HG03558 (cell line): ENCODE data around the gene FXYD2.

Experiments used
- ATAC-seq: cut with Tn5 transposase; IDR thresholded peaks from one replicate; pipeline ENCODE4 v1.9.1; 2021; ENCODE audit warnings: moderate number of reproducible peaks; ENCODE audit not compliant: unreplicated experiment; ENCODE audit errors: extremely low read depth

The FXYD2 gene

GRCh38 chr11:117805045-117805444 is 19.5 kb downstream of the FXYD2 start:
- no peak for ATAC-seq

- ATAC-seq, result no peak
Measured at GRCh38 chr11:117803896-117804295, 20.6 kb downstream of the FXYD2 start.

GRCh38 chr11:117799634-117800033 is 24.9 kb downstream of the FXYD2 start:
- no peak for ATAC-seq

GRCh38 chr11:117796872-117797529 is 27.5 kb downstream of the FXYD2 start, which contains the start of gene DSCAML1:
DSCAML1 (minus strand) TSS chr11:117797216; CDS start chr11:117797079, 137 bp downstream.
- no peak for ATAC-seq

GRCh38 chr11:117796456-117796871 is 28.1 kb downstream of the FXYD2 start:
- ATAC-seq, result no peak

- no peak for ATAC-seq
Measured at GRCh38 chr11:117795638-117796455, 28.7 kb downstream of the FXYD2 start.

GRCh38 chr11:117794772-117795629 is 29.5 kb downstream of the FXYD2 start:
- no peak for ATAC-seq

GRCh38 chr11:117794135-117794534 is 30.4 kb downstream of the FXYD2 start:
- no peak for ATAC-seq

- ATAC-seq, result no peak
Measured at GRCh38 chr11:117793583-117793982, 31.0 kb downstream of the FXYD2 start.

GRCh38 chr11:117792992-117793391 is 31.6 kb downstream of the FXYD2 start:
- ATAC-seq, result no peak

- ATAC-seq, result no peak
Measured at GRCh38 chr11:117792241-117792640, 32.3 kb downstream of the FXYD2 start.

- no peak for ATAC-seq
Measured at GRCh38 chr11:117790279-117790678, 34.3 kb downstream of the FXYD2 start.

- ATAC-seq, result no peak
Measured at GRCh38 chr11:117789241-117789640, 35.3 kb downstream of the FXYD2 start.

GRCh38 chr11:117786135-117786870 is 38.2 kb downstream of the FXYD2 start:
- ATAC-seq, result no peak

GRCh38 chr11:117782101-117782500 is 42.4 kb downstream of the FXYD2 start:
- no peak for ATAC-seq

- no peak for ATAC-seq
Measured at GRCh38 chr11:117781627-117782026, 42.9 kb downstream of the FXYD2 start.

- ATAC-seq, result no peak
Measured at GRCh38 chr11:117780456-117780855, 44.1 kb downstream of the FXYD2 start.

GRCh38 chr11:117774553-117774952 is 50.0 kb downstream of the FXYD2 start:
- ATAC-seq, result no peak

- ATAC-seq, result no peak
Measured at GRCh38 chr11:117772360-117772759, 52.2 kb downstream of the FXYD2 start.

- no peak for ATAC-seq
Measured at GRCh38 chr11:117771841-117772240, 52.7 kb downstream of the FXYD2 start.
